ENCODE results near the gene KIFBP.
A peak's percentile ranks its signal among the peaks of the same experiment; 100 is the strongest.

KIFBP gene

GRCh38 chr10:69004821-69005220, 16.2 kb downstream of the KIFBP start:
- Histone ChIP-seq H3K79me2 (ENCODE audit: insufficient read depth, low read length) (no peaks in the 10 kb centered on the region), H3K4me3 (ENCODE audit: insufficient read depth, low read length, poor library complexity, severe bottlenecking) (no peak overlapping the region), H3K36me3 (ENCODE audit: low read length) (no peaks in the 10 kb centered on the region; the same call in 1 of the 2 replicates), H4K20me1 (ENCODE audit: low read depth, low read length) (no peaks in the 10 kb centered on the region), H3K27me3 (ENCODE audit: low read length) (no peaks in the 10 kb centered on the region), H3K9ac (ENCODE audit: low read length) (no peak overlapping the region), H3K27ac (ENCODE audit: low read depth, low read length) (no peak overlapping the region), H2AFZ (ENCODE audit: low read depth, low read length, severe bottlenecking) (no peak overlapping the region), H3K4me2 (ENCODE audit: low read depth, low read length, poor library complexity, severe bottlenecking) (no peak overlapping the region), H3F3A (ENCODE audit: insufficient read depth) (peaks cover 9% of the 10 kb centered on the region; the same call in 1 of the 2 replicates), H3K9me2 (replicated peaks; ENCODE audit: insufficient read depth, low read length) (no peaks in the 10 kb centered on the region), H3K9me3 (ENCODE audit: insufficient read depth, low read length) (no peaks in the 10 kb centered on the region)
- TF ChIP-seq CTCF (IDR thresholded peaks at IDR 0.05; ENCODE audit: insufficient read depth, low read length, poor library complexity, severe bottlenecking) (peak; percentile 35), EZH2phosphoT487 (conservative IDR thresholded peaks at IDR 0.05; ENCODE audit: low read length) (no peak)

DNA sequence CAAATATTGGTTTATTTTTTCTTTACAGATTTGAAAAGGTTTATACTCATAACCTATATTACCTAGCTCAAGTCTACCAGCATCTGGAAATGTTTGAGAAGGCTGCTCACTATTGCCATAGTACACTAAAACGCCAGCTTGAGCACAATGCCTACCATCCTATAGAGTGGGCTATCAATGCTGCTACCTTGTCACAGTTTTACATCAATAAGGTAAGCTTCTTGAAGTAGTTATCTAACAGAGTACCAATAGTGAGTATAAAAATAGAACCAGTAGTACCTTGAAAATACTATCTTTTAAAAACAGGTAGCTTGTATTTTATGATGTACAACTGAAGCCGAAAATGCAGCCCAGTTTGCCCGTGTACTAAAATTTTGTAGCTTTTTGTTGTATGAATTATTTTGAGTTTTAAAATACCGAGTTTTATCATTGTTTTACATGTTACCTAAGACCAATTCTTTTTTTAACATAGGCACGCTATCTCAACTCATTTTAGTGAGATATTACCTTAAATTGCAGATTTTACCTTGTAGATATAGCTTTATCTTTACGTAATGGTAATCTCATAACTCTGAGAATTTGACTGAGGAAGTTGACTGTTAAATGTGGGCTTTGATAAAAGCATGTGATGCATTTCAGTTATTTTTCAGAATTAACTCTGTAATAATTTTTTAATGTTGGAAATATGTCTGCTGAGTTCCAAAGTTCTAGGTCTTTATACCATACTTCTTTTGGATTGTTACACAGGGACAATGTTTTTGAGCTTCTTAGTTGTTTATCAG, 17.3 kb downstream of the KIFBP start:
- Histone ChIP-seq H3K9me2 (replicated peaks; ENCODE audit: insufficient read depth, low read length) (no peaks in the 10 kb centered on the region), H4K20me1 (ENCODE audit: low read depth, low read length) (no peaks in the 10 kb centered on the region), H3K4me2 (ENCODE audit: low read depth, low read length, poor library complexity, severe bottlenecking) (no peak overlapping the region), H3F3A (ENCODE audit: insufficient read depth) (0 out of 2 replicates have a peak, but pooled peaks cover 5% of the 10 kb centered on the region), H3K9me3 (ENCODE audit: insufficient read depth, low read length) (no peaks in the 10 kb centered on the region), H3K9ac (ENCODE audit: low read length) (no peak overlapping the region), H3K79me2 (ENCODE audit: insufficient read depth, low read length) (no peaks in the 10 kb centered on the region), H3K27ac (ENCODE audit: low read depth, low read length) (no peak overlapping the region), H3K4me3 (ENCODE audit: insufficient read depth, low read length, poor library complexity, severe bottlenecking) (no peak overlapping the region), H2AFZ (ENCODE audit: low read depth, low read length, severe bottlenecking) (no peak overlapping the region), H3K27me3 (ENCODE audit: low read length) (no peaks in the 10 kb centered on the region), H3K36me3 (ENCODE audit: low read length) (no peaks in the 10 kb centered on the region; the same call in 1 of the 2 replicates)
- TF ChIP-seq CTCF (IDR thresholded peaks at IDR 0.05; ENCODE audit: insufficient read depth, low read length, poor library complexity, severe bottlenecking) (no peak), EZH2phosphoT487 (conservative IDR thresholded peaks at IDR 0.05; ENCODE audit: low read length) (no peak)

DNA sequence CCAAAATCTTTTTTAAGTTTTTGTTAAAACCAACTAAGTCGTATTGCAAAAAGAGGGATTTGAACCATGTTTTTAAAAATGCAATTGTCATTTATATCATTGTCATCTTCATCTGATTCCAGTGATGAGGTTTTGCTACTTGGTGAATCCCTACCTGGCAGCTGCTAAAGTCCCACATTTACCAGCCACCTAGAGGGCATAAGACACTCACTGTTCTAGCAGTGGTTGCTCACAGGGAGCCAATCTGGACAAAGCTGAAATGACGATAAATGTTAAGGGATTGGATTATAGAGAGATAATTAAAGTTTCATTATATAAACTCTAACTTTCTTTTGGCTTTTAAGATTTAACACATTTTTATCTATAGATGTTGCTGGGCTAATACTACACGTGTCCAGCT, 18.7 kb downstream of the KIFBP start:
- 0 out of 2 replicates have a peak, but pooled peaks cover 5% of the 10 kb centered on the region for H3F3A ChIP-seq (ENCODE audit: insufficient read depth)
- H3K4me3 ChIP-seq (ENCODE audit: insufficient read depth, low read length, poor library complexity, severe bottlenecking) = no peak overlapping the region
- H3K9me2 ChIP-seq (replicated peaks; ENCODE audit: insufficient read depth, low read length) = no peaks in the 10 kb centered on the region
- no peaks in the 10 kb centered on the region for H3K27me3 ChIP-seq (ENCODE audit: low read length)
- no peak overlapping the region for H3K9ac ChIP-seq (ENCODE audit: low read length)
- no peaks in the 10 kb centered on the region for H3K9me3 ChIP-seq (ENCODE audit: insufficient read depth, low read length)
- H3K4me2 ChIP-seq (ENCODE audit: low read depth, low read length, poor library complexity, severe bottlenecking) = no peak overlapping the region
- H4K20me1 ChIP-seq (ENCODE audit: low read depth, low read length) = no peaks in the 10 kb centered on the region
- H2AFZ ChIP-seq (ENCODE audit: low read depth, low read length, severe bottlenecking) = no peak overlapping the region
- H3K79me2 ChIP-seq (ENCODE audit: insufficient read depth, low read length) = no peaks in the 10 kb centered on the region
- H3K27ac ChIP-seq (ENCODE audit: low read depth, low read length) = no peak overlapping the region
- no peaks in the 10 kb centered on the region; the same call in 1 of the 2 replicates for H3K36me3 ChIP-seq (ENCODE audit: low read length)
- TF ChIP-seq CTCF (IDR thresholded peaks at IDR 0.05; ENCODE audit: insufficient read depth, low read length, poor library complexity, severe bottlenecking) = no peak
- TF ChIP-seq EZH2phosphoT487 (conservative IDR thresholded peaks at IDR 0.05; ENCODE audit: low read length) = no peak
